ENCODE measurements around the gene RNF145.

DNA sequence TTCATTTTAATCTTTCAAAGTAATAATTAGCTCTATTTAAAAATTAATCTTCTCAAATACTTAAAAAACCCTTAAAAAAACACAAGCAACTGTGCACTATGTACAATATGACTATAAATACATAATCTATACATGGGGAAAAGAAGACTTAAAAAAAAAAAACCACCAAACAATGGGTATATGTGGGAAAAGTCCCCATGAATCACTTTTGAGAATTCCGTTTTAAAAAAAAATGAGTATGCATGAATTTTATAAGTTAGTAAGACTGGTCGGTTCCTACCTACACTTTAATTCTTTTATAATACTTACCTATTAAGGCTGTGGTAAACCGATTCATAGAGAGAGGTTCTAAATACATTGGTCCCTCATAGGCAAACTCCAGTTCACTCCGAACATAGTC is 27.7 kb downstream of the RNF145 start:
- TF ChIP-seq EP300 (IDR thresholded peaks at IDR 0.05) = no peak
- TF ChIP-seq, protein P1, sequence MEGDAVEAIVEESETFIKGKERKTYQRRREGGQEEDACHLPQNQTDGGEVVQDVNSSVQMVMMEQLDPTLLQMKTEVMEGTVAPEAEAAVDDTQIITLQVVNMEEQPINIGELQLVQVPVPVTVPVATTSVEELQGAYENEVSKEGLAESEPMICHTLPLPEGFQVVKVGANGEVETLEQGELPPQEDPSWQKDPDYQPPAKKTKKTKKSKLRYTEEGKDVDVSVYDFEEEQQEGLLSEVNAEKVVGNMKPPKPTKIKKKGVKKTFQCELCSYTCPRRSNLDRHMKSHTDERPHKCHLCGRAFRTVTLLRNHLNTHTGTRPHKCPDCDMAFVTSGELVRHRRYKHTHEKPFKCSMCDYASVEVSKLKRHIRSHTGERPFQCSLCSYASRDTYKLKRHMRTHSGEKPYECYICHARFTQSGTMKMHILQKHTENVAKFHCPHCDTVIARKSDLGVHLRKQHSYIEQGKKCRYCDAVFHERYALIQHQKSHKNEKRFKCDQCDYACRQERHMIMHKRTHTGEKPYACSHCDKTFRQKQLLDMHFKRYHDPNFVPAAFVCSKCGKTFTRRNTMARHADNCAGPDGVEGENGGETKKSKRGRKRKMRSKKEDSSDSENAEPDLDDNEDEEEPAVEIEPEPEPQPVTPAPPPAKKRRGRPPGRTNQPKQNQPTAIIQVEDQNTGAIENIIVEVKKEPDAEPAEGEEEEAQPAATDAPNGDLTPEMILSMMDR (IDR thresholded peaks at IDR 0.05) = no peak
- no peak for TF ChIP-seq POLR2A (IDR thresholded peaks at IDR 0.05)
- no peak for TF ChIP-seq POLR2AphosphoS5 (IDR thresholded peaks at IDR 0.05)
